Stimulated activated CD8-positive, alpha-beta memory T cell treated with anti-CD3 and anti-CD28 coated beads, Interleukin-2, amount 100 ng/mL, for 48 hours (primary cell): ENCODE measurements around the gene ZCCHC9.
"Not testable (repeated sequence)": the region's sequence is repeated elsewhere in the genome, so short reads cannot be mapped to it uniquely, and the experiment has no call there.

Experiments
- DNase-seq, 2 donors: peaks; one replicate each; pipeline ENCODE4 v3.0.0-alpha.2; 2020; ENCODE audit warnings: low read depth in 2 of 2

Gene ZCCHC9, protein sequence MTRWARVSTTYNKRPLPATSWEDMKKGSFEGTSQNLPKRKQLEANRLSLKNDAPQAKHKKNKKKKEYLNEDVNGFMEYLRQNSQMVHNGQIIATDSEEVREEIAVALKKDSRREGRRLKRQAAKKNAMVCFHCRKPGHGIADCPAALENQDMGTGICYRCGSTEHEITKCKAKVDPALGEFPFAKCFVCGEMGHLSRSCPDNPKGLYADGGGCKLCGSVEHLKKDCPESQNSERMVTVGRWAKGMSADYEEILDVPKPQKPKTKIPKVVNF

DNA sequence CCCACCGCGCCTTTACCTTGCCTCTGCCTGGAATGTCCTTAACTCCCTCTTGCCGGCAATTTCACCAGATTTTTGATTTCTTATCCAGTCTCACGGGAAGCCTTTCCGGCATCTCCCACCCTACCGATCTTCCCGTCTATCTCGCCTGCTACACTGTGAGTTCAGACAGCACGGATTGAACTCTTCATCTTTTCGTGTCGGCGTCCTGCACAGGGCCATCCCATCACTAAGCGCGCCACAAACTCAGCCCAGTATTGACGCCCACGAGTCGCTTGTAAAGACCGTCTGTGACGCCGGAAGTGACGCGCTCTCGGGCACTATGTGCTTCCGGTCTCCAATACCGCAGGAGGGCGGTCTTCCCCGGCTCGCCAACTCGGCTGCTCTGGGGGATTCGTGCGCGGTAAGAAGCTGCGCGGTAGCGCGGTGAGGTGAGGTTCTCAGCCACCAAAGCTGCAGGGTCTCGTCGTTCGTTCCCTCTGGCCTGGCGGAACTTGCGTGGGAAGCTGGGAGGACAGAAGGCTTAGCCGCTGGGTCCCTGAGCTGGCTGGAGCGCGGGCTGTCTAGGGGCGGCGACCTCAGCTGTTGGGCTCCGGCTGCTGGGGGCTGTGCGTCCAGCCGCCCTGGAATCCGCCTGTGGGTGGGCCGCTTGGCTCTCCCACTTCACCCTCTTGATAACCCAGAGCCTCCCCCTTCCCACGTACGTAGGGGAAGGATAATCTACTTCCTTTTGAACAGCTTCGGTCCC, at the start of gene ZCCHC9:
Gene ZCCHC9, plus strand, starts transcription at position 317 of the 745 bp plus-strand sequence. CDS start 3,171 bp downstream, outside the sequence.
- DNase-seq: peak; percentile 88 to 89

DNA sequence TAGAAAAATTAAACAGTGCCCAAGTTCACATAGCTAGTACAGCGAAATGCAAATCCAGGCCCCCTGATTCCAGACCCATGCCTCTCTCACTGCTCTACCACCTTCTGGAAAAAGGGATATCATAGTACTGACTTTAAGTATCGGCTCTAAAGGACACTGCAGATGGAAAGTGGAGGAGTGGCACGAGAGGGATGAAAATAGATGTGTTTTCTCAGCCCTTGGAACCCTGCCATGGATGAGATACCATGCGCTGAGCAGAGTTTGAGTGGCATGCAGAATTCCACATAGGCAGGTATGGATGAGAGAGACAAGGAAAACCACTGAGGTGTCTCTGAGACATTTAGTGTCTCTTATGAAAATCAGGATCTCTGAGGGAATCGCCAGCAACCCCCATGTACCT, 49.5 kb upstream of the ZCCHC9 start:
- no peak for DNase-seq

DNA sequence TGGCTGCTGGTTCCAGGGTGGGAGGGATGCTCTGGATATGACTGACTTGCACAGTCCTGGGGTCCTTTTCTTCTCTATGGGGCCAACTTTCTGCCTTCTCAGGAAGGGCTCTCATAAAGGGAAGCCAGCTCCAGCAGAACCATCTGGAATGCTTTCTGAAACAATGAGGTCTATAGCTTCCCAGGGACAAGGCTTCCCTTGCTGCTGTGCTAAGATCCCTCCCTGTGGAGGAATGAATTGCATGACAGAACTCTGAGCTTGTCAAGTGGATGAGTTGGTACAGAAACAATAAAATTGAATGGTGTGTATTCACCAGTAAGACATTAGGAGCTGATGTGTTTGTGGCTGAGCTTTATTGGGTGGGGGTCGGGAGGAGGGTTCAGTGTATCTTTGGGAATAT, 48.5 kb upstream of the ZCCHC9 start:
- no peak for DNase-seq

- no peak for DNase-seq
Observed at GRCh38 chr5:81253875-81254274, 47.5 kb upstream of the ZCCHC9 start.

DNA sequence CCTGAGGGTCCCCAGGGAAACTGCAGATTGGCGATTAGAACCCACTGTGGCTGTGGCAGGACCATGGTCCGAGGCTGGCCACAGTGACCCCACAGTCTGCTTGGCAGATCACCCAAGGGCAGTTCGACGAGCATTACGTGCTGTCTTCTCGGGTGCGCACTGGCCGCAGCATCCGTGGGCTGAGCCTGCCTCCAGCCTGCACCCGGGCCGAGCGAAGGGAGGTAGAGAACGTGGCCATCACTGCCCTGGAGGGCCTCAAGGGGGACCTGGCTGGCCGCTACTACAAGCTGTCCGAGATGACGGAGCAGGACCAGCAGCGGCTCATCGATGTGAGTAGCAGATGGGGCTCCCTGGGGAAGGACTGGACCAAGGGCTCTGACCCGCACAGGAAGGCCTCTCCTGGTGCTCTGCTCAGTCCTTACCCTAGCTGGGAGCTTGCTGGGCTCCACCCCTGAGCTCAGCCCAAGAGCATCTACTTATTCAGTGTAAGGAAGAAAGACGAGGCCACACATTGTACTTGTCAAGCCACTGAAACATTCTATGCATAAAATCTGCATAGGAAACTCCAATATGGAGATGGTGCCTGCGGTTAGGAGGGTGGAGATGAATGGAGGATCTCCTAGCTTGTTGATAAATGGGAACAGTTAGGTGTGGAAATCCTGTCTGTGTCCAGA, 46.4 kb upstream of the ZCCHC9 start:
- DNase-seq: no peak

- no peak for DNase-seq
Observed at GRCh38 chr5:81256766-81257165, 44.6 kb upstream of the ZCCHC9 start.

- DNase-seq: not testable (repeated sequence)
Observed at GRCh38 chr5:81262796-81263195, 38.6 kb upstream of the ZCCHC9 start.

DNA sequence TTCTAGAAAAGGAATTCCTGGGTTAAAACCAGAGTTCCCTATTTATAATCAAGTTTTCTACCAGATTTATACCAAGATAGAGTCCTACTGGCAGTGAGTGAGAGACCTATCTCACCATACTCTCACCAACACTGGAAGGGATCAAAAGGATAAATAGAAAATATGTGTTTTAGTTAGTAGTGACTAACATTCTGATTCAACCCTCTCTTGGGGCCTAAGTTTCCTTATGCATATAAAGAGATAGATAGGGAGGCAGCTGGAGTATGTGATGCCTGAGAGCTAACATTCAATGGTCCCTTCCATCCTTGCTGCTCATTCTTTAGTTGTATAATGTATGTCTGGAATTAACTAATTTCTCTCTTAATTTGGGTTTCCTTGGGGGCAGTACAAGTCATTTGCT, 36.3 kb upstream of the ZCCHC9 start:
- DNase-seq: no peak

DNA sequence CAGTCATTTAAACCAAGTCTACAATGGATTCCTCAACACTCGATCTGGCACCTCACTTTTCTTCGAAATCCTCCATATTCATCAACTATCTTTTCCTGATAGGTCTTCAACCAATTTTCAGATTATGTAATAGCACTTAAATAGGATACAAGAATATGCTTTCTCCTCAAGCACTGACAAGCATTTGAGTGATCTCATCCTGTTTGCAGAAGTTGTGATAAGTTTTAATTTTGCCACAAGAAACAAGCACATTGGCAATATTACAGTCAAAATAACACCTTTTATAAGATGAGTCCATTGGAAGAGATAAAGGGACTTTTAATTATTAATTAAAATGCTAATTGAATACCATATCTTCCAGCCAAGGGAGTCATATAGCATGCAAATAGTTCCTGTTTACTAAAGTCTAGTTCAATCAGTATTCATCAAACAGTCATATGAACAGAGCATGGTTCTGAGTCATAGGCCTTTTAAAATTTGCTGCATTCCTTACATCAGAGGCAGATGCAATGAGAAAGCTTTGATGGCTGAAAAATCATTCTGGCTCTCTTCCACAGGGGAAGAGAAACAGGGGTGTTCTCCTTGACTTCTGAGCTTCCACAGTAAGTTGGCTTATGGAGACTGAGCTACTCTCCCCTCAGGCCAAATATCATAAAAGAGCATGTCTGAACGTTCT, 32.7 kb upstream of the ZCCHC9 start:
- no peak for DNase-seq

DNA sequence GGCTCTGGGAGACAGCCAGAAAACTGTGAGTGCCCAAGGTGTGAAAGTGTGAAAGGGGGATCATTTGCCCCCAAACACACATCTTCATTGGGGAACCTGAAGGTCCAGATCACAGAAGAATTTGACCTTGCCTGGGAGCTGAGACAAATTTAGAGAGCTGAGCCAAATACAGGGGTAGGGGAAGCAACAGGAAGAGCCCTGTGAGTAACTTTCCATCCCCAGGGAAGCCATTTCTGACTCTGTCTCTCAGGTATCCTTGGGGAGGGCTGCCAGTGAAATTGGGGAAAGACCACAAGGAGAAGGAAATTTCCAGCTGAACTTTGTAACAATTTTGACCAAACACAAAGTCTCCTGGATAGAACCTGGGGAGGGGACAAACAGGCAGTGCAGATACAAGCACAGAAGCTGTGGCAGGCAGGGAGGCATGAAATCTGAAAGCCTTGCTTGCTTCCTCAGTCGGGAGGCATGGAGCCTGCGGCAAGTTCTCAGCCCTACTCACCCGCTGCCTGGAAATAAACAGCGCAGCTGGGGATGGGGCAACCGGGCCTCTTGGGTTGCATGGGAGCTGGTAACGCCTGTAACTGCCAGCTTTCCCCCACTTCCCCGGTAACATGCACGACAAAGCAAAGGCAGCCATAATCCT, 31.5 kb upstream of the ZCCHC9 start:
- no peak for DNase-seq

DNA sequence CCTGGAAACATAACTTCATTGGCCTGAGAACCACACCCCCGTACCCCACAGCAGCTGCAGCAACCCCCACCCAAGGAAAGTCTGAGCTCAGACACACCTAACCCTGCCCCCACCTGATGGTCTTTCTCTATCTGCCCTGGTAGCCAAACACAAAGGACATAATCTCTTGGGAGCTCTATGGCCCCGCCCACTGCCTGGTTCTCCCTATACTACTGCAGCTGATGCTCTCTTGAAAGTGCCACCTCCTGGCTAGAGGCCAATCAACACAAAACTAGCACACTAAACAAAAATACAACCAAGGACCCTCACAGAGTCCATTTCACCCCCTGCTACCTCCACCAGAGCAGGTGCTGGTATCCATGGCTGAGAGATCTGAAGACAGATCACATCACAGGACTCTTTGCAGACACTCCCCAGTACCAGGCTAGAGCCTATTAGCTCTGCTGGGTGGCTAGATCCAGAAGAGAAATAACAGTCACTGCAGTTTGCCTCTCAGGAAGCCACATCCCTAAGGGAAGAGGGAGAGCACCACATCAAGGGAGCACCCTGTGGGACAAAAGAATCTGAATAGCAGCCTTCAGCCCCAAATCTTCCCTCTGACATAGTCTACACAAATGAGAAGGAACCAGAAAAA, 30.9 kb upstream of the ZCCHC9 start:
- not testable (repeated sequence) for DNase-seq

- no peak for DNase-seq
Observed at GRCh38 chr5:81283976-81284375, 17.4 kb upstream of the ZCCHC9 start.

DNA sequence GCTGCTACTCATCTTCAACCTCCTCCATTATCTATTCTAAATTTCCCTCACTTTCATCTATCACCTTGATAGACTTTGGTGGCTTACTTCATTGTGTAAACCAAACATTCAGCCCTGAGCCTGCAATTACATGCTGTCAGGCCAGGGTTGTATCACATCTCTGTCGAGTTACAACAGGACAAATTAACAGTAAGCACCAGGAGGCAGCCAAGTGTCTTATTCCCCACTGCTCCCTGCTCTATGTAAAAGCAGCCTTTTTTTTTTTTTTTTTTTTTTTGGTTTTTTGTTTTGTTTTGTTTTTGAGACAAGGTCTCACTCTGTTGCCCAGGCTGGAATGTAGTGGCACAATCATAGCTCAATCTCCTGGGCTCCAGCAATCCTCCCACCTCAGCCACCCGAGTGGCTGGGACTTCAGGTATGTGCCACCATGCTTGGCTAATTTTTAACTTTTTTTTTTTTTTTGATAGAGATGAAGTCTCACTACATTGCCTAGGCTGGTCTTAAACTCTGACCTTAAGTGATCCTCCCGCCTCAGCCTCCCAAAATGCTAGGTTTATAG, 15.2 kb upstream of the ZCCHC9 start:
- no peak for DNase-seq

DNA sequence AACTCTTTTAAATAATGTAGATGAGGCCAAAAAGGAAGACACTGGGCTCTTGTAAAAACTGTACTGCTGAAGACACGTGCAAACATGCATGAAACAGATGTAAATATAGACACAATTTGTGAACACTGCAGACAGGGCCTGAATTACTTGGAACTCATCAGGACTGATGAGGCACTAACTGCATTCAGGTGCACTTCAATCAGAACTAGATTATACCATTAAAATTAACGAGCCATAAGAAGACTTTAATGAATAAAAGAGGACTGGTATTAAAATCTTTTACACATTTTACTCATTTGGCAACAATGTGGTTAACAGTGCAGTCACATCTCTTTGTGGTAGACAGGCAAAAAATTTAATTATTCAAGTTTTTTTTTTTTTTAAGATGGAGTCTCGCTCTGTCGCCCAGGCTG, 13.4 kb upstream of the ZCCHC9 start:
- no peak for DNase-seq

DNA sequence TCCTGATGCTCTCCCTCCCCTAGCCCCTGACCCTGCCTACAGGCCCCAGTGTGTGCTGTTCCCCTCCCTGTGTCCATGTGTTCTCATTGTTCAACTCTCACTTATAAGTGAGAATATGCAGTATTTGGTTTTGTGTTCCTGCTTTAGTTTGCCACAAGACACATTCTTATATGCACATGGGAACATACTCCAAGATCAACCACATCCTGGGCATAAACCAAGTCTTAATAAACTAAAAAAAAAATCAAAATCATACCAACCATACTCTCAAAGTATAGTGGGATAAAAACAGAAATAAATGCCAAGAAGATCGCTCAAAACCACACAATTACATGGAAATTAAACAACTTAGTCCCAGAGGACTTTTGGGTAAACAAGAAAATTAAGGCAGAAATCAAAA, 11.2 kb upstream of the ZCCHC9 start:
- DNase-seq: no peak

GRCh38 chr5:81292130-81292529, 9.3 kb upstream of the ZCCHC9 start:
- DNase-seq: no peak

- DNase-seq: not testable (repeated sequence)
Observed at GRCh38 chr5:81294021-81294420, 7.4 kb upstream of the ZCCHC9 start.

DNA sequence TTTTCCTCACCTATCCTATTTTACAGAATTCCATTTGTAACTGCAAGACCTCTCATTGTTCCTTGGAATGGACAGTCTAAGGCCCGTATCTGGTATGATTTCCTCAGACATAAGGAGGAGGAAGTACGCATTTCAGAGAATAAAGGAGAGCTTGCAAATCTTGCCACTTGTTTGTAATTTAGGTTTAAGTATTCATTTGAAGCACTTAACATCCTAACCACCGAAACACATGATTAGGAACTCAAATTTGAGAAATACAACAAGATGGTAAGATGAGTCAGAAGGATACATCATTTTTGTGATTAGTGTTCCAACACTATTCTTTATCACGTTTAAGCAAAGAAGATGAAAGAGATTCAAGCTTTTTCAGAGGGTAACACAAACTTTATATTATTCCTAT, 3.9 kb upstream of the ZCCHC9 start:
- DNase-seq: no peak

GRCh38 chr5:81300921-81301270, 491 bp upstream of the ZCCHC9 start:
- no peak for DNase-seq

DNA sequence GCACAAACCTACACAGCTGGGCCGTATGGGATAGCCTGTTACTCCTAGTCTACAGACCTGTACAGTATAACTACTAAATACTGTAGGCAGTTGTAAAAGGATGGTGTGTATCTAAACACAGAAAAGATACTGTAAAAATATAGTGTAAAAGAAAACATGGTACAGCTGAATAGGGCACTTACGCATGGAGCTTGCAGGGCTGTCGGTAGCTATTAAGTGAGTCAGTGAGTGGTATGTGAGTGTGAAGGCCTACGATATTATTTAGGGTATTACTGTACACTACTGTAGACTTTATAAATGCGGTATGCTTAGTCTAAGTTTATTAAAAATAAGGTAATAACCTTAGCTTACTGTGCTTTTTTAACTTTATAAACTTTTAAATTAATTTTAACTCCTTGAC, 1.2 kb downstream of the ZCCHC9 start:
- DNase-seq: no peak

GRCh38 chr5:81303563-81303962, 2.2 kb downstream of the ZCCHC9 start:
- no peak for DNase-seq
